Activated CD4-positive, alpha-beta T cell treated with anti-CD3 and anti-CD28 coated beads for 36 hours (primary cell): ENCODE measurements around the gene POFUT2. TPM values are rescaled to one million over a fixed set of nuclear protein-coding genes. Genes with fewer than 3 reads are reported as not detected.

Experiments used
- ATAC-seq: fragments of 200-7000 bp; cut with Tn5 transposase; one replicate; pipeline ENCODE4 v1.10.0; 2021; ENCODE audit warnings: mild to moderate bottlenecking, moderate library complexity
- CTCF ChIA-PET: fragments of 350-600 bp; sonication (Branson Sonifier 250); formaldehyde crosslinking; loops from one replicate; lab custom pipeline; 2021; ENCODE audit warnings: antibody characterized with exemption; lab: Charles Lee
- POLR2A ChIA-PET: fragments of 350-600 bp; sonication (Branson Sonifier 250); formaldehyde crosslinking; loops from one replicate; lab custom pipeline; 2021; ENCODE audit warnings: antibody characterized with exemption, inconsistent platforms; lab: Charles Lee
- DNase-seq: peaks from one replicate; pipeline ENCODE4 v3.0.0-alpha.2; 2020
- H3K27ac Mint-ChIP-seq: one replicate; pipeline ENCODE4 v1.8.0; 2021; ENCODE audit warnings: mixed read lengths
- H3K27me3 Mint-ChIP-seq: one replicate; pipeline ENCODE4 v1.8.0; 2021; ENCODE audit warnings: mixed read lengths
- H3K36me3 Mint-ChIP-seq: one replicate; pipeline ENCODE4 v1.8.0; 2021; ENCODE audit warnings: low read depth, mixed read lengths
- H3K4me1 Mint-ChIP-seq: one replicate; pipeline ENCODE4 v1.8.0; 2021; ENCODE audit warnings: mixed read lengths
- H3K4me3 Mint-ChIP-seq: one replicate; pipeline ENCODE4 v1.8.0; 2021; ENCODE audit warnings: mild to moderate bottlenecking, moderate library complexity, mixed read lengths
- H3K9me3 Mint-ChIP-seq: one replicate; pipeline ENCODE4 v1.8.0; 2021; ENCODE audit warnings: low read depth, mixed read lengths
- intact Hi-C, 2 experiments: fragments of 100-400 bp; cut with DNase I in 1 of 2; cut with micrococcal nuclease in 1 of 2; formaldehyde crosslinking; loops; one replicate each; pipeline versions ENCODE4 v1.14.2 to v1.15.1; 2022 to 2024; cut with DNase I, micrococcal nuclease
- total RNA-seq, 2 experiments: library from RNA; stranded (reverse); gene quantifications; one replicate each; pipeline ENCODE4 v1.2.3, GENCODE V29; 2021

Gene POFUT2
- total RNA-seq, 2 experiments from 2014 or later = 14.7 to 14.9 TPM

DNA sequence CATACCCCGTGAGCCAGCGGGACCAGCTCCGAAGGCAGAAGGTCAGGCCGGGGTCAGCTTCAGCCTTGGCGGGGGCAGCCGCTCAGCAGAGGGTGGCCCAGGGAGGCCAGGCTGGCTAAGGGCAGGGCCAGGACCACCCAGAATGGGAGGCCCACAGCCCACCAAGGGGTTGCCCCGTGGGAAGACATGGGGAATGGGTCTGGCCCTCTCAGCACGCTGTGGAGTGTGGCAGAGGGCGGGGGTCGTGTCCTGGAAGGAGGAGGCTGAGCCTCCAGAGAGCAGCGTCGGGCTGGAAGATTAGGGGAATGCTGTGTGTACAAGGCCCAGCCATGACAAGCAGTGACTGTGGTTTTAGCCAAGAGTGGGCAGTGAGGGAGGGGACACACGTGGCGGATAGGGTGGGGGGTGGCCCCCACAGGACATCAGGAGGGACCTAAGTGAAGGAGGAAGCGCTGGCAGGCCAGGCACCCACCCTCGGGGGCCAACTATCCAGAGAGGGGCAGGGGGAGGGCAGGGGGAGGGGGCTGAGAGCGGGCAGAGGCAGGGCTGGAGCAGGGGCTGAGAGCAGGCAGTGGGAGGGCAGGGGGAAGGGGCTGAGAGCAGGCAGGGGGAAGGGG lies 43.9 kb upstream of the POFUT2 start:
- DNase-seq = no peak
- no peak overlapping the region for H3K27ac Mint-ChIP-seq
- no peak overlapping the region for H3K4me3 Mint-ChIP-seq
- ChIA-PET POLR2A (no interaction called here), CTCF (no interaction called here)
- H3K27me3 Mint-ChIP-seq = no peaks in the 10 kb centered on the region
- no peaks in the 10 kb centered on the region for H3K4me1 Mint-ChIP-seq
- H3K9me3 Mint-ChIP-seq = no peaks in the 10 kb centered on the region
- no peaks in the 10 kb centered on the region for H3K36me3 Mint-ChIP-seq
- intact Hi-C loops = no loop called here
- ATAC-seq = no peak

DNA sequence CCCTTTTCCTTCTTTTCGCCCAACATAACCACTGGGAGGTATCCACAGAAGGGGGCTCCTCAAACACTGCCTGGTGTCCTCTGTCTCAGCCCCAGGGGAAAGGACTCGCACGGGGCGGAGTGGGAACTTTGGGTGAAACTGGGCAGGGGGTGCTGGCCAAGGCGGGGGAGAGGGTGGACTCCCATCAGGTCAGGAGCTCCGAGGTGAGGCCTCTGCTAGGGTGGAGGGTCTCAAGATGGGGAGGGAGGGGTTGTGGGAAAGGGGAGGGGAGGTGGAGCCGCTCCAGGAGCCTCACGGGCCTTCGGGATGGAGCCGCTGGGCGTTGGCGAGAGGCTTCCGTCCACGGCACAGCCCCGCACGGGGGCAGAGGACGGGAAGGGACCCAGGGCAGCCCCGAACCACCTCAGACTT lies 43.2 kb upstream of the POFUT2 start:
- no peaks in the 10 kb centered on the region for H3K27me3 Mint-ChIP-seq
- no peaks in the 10 kb centered on the region for H3K4me1 Mint-ChIP-seq
- no peak for ATAC-seq
- intact Hi-C loops = no loop called here
- no peaks in the 10 kb centered on the region for H3K36me3 Mint-ChIP-seq
- POLR2A ChIA-PET = no interaction called here
- no peaks in the 10 kb centered on the region for H3K9me3 Mint-ChIP-seq
- no peak for DNase-seq
- no peak overlapping the region for H3K4me3 Mint-ChIP-seq
- CTCF ChIA-PET = no interaction called here
- no peak overlapping the region for H3K27ac Mint-ChIP-seq

DNA sequence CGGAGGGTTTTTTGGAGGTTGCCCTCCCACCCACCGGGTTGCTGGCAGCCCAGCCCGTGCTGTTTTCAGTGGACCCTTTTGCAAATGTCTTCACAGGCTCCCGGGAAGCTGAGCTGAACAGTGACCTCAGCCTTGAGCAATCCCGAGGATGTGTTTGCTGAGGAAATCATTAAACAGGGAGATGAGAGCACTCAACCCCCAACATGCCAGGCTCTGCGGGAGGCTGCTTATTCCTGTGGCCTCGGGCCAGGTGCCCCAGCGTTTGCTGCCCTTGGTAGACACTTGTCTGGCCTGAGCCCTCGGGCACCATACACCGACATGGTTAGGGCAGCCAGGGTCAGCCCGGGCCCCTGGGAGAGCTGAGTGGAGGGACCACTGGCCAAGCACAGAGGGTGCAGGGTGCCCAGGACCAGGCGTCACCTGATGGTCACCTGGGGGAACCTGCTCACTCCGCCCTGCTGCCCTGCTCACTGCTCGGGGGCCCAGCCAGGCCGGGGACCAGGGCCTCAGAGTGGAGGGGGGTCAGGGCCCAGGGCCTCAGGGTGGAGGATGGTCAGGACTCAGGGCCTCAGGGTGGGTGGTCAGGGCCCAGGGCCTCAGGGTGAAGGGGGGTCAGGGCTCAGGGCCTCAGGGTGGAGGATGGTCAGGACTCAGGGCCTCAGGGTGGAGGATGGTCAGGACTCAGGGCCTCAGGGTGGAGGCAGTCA lies 42.5 kb upstream of the POFUT2 start:
- H3K4me1 Mint-ChIP-seq = no peaks in the 10 kb centered on the region
- no peak for ATAC-seq
- intact Hi-C loops = no loop called here
- H3K27ac Mint-ChIP-seq = no peak overlapping the region
- H3K36me3 Mint-ChIP-seq = no peaks in the 10 kb centered on the region
- H3K27me3 Mint-ChIP-seq = no peaks in the 10 kb centered on the region
- no peaks in the 10 kb centered on the region for H3K9me3 Mint-ChIP-seq
- POLR2A ChIA-PET = no interaction called here
- CTCF ChIA-PET = no interaction called here
- DNase-seq = no peak
- no peak overlapping the region for H3K4me3 Mint-ChIP-seq

DNA sequence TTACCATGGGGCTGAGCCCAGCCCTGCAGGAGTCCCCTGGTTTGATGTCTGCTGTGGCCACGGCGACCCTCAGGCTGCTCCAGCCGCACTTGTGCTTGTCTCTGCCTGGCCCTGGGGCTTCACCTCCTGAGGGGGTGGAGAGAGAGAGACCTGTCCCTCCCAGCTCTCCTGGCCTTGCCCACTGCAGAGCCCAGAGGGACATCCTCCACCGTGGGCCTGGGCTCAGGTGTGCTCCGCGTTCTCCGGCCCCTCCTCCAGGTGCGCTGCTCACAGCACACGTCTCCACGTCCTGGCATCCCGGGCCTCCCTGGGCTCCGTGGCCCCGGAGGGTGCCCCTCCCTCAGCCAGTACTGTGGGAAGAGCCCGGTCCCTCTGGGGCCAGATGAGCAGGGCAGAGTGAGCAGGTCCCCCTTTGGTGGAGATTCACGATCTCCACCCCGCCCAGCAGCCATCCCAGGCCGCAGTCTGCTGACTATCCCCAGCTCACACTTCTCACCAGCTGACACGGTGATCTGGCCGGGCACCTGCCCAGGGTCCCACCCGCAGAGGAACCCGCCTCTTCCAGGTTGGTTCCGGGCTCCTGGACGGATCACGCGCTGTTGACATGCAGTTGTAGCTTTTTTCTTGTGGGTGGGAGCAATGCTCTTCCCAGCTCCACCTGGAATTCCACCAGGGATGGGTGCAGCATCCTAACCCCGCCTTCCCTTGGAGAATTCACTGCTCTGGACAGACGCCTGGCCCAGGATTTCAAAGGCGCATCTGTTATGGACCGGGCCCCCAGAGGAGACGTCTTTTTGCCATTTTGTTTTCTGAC lies 41.8 kb upstream of the POFUT2 start:
- no peaks in the 10 kb centered on the region for H3K4me1 Mint-ChIP-seq
- ChIA-PET CTCF (no interaction called here), POLR2A (no interaction called here)
- no peaks in the 10 kb centered on the region for H3K9me3 Mint-ChIP-seq
- no peak overlapping the region for H3K27ac Mint-ChIP-seq
- intact Hi-C loops = no loop called here
- ATAC-seq = no peak
- H3K4me3 Mint-ChIP-seq = no peak overlapping the region
- no peaks in the 10 kb centered on the region for H3K36me3 Mint-ChIP-seq
- H3K27me3 Mint-ChIP-seq = no peaks in the 10 kb centered on the region
- DNase-seq = no peak

DNA sequence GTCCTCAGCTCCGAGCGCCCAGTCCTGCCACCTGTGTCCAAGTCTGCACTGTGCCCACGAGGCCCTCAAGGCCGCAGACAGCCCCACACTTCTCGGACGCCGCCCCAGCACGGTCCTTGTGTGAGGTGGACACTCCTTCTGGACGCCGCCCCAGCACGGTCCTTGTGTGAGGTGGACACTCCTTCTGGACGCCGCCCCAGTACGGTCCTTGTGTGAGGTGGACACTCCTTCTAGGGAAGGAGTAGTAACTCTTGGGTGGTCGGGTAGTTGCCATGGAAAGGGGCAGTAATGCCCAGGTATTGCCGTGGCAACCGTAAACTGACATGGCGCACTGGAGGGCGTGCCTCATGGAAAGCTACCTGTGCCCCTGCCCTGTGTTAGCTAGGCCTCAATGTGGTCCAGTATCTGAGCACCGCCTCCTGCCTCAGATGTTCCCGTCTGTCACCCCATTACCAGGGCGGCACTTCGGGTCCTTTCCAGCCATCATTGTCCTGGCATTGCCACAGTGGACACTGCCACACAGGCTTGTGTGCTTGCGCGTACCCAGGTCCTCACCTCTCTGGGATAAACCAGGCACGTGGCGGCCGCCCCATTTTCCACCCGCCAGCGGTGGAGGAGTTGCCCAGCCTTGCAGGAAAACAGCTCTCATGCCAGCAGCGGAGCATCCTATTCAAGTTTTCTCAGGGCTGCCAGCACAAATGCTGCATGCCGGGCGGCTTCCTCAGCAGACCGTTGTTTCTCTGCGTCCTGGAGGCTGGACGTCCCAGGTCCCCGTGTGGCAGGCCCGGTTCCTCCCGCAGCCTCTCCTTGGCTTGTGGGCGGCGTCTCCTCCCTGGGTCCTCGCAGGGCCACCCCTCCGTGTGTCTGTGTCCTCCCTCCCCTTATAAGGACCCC lies 40.8 kb upstream of the POFUT2 start:
- H3K36me3 Mint-ChIP-seq = no peaks in the 10 kb centered on the region
- H3K27ac Mint-ChIP-seq = no peak overlapping the region
- H3K9me3 Mint-ChIP-seq = no peaks in the 10 kb centered on the region
- ChIA-PET POLR2A (no interaction called here), CTCF (no interaction called here)
- intact Hi-C loops = no loop called here
- H3K27me3 Mint-ChIP-seq = no peaks in the 10 kb centered on the region
- DNase-seq = no peak
- peaks cover under 1% of the 10 kb centered on the region for H3K4me1 Mint-ChIP-seq
- no peak for ATAC-seq
- no peak overlapping the region for H3K4me3 Mint-ChIP-seq

DNA sequence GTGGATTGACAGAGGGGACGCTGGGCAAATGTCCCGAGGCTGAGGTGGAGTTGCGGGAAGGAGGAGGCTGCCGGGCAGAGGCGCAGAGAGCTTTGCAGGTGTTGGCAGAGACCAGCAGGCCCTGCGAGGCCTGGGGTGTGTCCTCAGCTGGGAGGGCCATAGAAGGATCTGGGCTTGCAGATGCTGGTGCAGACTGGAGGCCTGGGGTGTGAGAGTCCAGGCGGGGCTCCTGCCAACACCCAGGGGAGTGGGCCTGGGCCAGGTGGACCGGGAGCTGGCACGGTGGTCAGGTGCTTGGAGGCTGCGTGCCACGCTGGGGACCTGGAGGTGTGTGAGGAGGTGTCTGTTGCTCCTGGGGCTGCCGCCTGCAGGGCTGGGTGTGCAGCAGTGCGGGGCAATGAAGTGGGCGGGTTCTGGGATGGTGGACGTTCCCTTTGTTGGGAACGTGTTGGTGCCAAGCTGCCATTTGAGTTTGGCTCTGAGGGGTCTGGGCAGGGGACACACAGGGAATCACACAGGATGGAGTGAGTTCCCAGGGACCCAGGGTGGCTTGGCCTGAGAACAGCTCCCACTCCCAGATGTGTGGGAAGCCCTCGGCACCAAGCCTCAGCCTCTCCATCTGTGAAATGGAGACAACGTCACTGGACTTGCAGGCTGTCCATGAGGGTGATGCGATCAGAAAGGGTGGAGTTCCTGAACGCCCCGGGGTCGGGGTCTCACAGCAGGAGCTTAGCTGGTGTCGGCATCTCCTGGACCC lies 39.9 kb upstream of the POFUT2 start:
- H3K4me1 Mint-ChIP-seq = peaks cover 6% of the 10 kb centered on the region
- intact Hi-C loops = no loop called here
- no peak overlapping the region for H3K4me3 Mint-ChIP-seq
- H3K27me3 Mint-ChIP-seq = no peaks in the 10 kb centered on the region
- H3K27ac Mint-ChIP-seq = no peak overlapping the region
- POLR2A ChIA-PET = no interaction called here
- DNase-seq (no peak), ATAC-seq (no peak)
- no peaks in the 10 kb centered on the region for H3K9me3 Mint-ChIP-seq
- no peaks in the 10 kb centered on the region for H3K36me3 Mint-ChIP-seq
- CTCF ChIA-PET = no interaction called here

DNA sequence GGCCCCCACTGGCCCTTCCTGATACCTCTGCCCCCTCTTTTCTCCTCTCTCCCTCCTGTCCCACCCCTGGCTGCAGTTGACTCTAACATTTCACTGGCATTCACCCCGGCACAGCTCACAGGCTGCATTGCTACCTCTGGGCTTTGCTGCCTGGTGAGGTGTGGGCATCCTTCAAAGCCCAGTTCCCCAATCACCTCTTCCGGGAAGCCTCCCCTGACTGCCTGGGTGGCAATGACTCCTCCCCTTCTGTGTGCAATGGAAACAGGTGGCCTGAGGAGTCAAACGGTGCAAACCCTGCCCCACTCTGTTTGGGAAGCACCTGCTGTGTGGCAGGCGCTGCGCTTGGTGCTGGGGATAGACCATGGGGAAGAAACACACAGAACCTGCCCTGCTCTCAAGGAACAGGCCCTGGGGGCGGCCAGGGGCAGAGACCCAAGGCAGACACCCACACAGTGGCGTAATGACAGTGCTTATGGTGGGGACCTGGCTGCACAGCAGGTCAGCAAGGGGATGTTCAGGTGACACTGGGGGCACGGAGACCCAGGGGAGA lies 39.3 kb upstream of the POFUT2 start:
- peaks cover 3% of the 10 kb centered on the region for H3K27me3 Mint-ChIP-seq
- no peak overlapping the region for H3K4me3 Mint-ChIP-seq

DNA sequence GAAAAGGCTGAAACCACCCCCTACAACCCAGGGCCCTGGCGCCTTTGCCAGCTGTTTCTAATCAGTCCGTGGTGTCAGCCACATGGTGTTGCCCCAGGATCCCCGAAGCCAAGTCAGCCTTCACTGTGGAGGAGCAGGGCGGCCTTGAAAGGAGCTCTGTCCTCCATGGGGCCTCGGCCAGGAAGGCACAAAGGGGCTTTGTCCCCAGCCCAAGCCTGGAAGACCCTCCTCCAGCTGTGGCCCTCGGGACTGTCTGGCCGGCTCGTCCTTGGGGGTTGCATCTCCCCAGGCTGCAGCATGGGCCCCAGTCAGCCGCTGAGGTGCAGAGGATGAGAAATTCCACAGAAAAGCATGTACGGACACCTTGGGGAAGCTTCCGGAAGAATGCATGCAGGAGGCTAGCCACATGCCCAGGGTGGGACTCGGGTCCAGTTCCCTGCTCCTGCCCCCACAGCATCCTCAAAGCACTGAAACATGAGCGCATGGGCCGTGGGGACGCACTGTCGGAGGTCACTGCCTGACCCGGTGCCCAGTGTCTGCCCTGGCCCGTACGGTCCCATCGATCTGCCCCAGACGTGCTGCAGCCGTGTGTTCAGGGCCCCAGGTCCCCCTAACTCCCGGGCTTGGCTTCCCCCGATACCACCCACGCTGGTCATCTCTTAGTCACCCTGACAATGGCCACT lies 38.6 kb upstream of the POFUT2 start:
- Mint-ChIP-seq H3K4me3 (no peak overlapping the region), H3K36me3 (no peaks in the 10 kb centered on the region), H3K27ac (no peak overlapping the region), H3K27me3 (peaks cover 3% of the 10 kb centered on the region), H3K4me1 (peaks cover 17% of the 10 kb centered on the region), H3K9me3 (no peaks in the 10 kb centered on the region)
- CTCF ChIA-PET = interaction anchor here (0.5 kb wide), 1 partner anchor 831 kb away, joined by 3 read pairs; no protein-coding TSS in a partner anchor
- POLR2A ChIA-PET = no interaction called here
- ATAC-seq (no peak), DNase-seq (no peak)
- intact Hi-C loops = no loop called here

More for the DNA sequence above, 39.3 kb upstream of the POFUT2 start:
- intact Hi-C loops = no loop called here
- Mint-ChIP-seq H3K36me3 (no peaks in the 10 kb centered on the region), H3K9me3 (no peaks in the 10 kb centered on the region), H3K27ac (no peak overlapping the region), H3K4me1 (peaks cover 12% of the 10 kb centered on the region)
- CTCF ChIA-PET = interaction anchor here (0.5 kb wide), 1 partner anchor 832 kb away, joined by 3 read pairs; no protein-coding TSS in a partner anchor
- ATAC-seq (no peak), DNase-seq (no peak)
- POLR2A ChIA-PET = no interaction called here

DNA sequence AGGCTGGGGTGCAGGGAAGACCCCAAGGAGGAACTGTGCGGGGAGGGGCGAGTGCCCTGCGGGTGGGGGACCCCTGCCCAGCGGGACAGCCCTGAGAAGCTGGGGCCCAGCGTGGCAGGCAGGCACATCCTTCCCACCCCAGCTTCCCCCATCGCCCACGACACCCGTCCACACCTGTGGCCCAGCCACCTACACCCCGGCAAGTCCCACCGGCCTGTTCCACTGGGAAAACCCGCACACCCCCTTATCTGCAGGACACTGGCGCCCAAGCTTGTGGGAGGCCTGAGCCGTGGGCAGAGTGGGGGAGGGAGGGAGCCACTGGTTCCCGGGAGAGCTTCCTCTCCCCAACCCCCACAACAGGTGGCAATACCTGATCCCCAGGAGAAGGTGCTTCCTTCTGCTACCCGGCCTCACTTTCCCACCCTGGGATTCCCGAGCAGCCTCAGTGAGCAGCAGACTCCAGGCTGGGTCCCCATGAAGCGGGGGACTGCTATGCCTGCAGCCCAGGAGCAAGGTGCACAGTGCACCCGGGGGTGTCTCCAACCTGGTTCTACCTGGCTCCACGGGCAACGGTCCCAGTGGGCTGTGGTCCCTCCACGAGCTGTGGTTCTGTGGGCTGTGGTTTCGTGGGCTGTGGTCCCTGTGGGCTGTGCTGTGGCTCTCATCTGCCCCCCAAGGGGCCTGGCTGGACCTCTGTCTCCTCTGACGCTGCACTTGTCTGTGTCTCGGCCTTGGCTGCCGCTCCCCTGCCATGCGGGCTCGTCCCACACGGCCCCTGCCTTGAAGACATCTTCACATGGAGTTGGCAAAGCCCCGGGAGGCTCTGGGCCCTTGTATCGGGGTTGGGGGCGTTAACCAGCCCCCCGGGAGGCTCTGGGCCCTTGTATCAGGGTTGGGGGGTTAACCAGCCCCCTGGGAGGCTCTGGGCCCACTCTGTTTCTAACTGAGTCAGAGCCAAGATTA lies 37.8 kb upstream of the POFUT2 start:
- intact Hi-C loops = no loop called here
- Mint-ChIP-seq H3K36me3 (no peaks in the 10 kb centered on the region), H3K4me3 (no peak overlapping the region), H3K27ac (no peak overlapping the region), H3K27me3 (peaks cover 3% of the 10 kb centered on the region), H3K9me3 (no peaks in the 10 kb centered on the region), H3K4me1 (peaks cover 17% of the 10 kb centered on the region)
- ATAC-seq (no peak), DNase-seq (no peak)
- ChIA-PET CTCF (no interaction called here), POLR2A (no interaction called here)
